ENCODE results near the gene RGPD8.
A peak's percentile ranks its signal among the peaks of the same experiment; 100 is the strongest.
"Not testable (repeated sequence)": the region's sequence is repeated elsewhere in the genome, so short reads cannot be mapped to it uniquely, and the experiment has no call there.

RGPD8 gene

GRCh38 chr2:112437405-112437831 lies 4.0 kb upstream of the RGPD8 start:
- intact Hi-C loops (cut with DNase I), result loop anchor here (5.0 kb wide), 1 partner anchor 180 kb away; the partner anchor contains the start of gene ZC3H8
- peak in 1 of 42 donors; percentile 18 for DNase-seq

DNA sequence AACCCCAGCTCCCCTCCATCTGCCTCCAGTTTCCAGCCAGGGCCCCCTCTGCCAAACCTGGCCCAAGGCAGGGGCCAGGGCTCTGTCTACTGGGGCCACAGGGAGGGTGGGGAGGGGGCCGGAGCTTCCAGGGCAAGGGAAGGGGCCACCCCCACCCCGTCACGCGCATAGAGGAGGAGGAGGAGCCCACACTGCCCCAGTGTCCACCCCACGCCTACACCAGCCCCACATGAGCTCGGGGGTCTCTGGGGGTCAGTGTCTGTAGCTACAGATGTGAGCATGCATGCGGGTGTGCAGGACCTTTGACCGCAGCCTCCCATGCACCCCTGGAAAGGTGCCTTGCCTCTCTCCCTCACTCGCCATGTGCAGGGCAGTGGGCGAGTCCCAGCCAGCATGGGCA lies 3.5 kb upstream of the RGPD8 start:
- DNase-seq, result peak in 1 of 42 donors; percentile 13
- intact Hi-C loops (cut with DNase I), result loop anchor here (5.0 kb wide), 1 partner anchor 180 kb away; the partner anchor contains the start of gene ZC3H8

- not testable (repeated sequence) for DNase-seq
- intact Hi-C loops (cut with DNase I), result loop anchor here (5.0 kb wide), 1 partner anchor 179 kb away; the partner anchor contains the start of gene ZC3H8
Measured at GRCh38 chr2:112435716-112436431, 2.4 kb upstream of the RGPD8 start.

GRCh38 chr2:112434890-112435715 lies 1.7 kb upstream of the RGPD8 start:
- DNase-seq, result peak in 1 of 42 donors; percentile 25
- intact Hi-C loops (cut with DNase I), result loop anchor here (5.0 kb wide), 1 partner anchor 178 kb away; the partner anchor contains the start of gene ZC3H8

- intact Hi-C loops (cut with DNase I), result no loop called here
- DNase-seq, result peak in 3 of 42 donors; percentile 4 to 43 (median 11)
Measured at GRCh38 chr2:112433932-112434730, 686 bp upstream of the RGPD8 start.

GRCh38 chr2:112432735-112433479 lies 538 bp downstream of the RGPD8 start:
- intact Hi-C loops (cut with DNase I), result not testable (repeated sequence)

GRCh38 chr2:112432390-112432734 lies 1.1 kb downstream of the RGPD8 start:
- intact Hi-C loops (cut with DNase I); DNase-seq: not testable (repeated sequence)

More at GRCh38 chr2:112432735-112433479, 538 bp downstream of the RGPD8 start:
- peak in 21 of 42 donors; percentile 7 to 61 (median 32) for DNase-seq

- DNase-seq; intact Hi-C loops (cut with DNase I): not testable (repeated sequence)
Measured at GRCh38 chr2:112431587-112432295, 1.7 kb downstream of the RGPD8 start.

- DNase-seq; intact Hi-C loops (cut with DNase I): not testable (repeated sequence)
Measured at GRCh38 chr2:112424553-112424952, 8.9 kb downstream of the RGPD8 start.

GRCh38 chr2:112416860-112417259 lies 16.6 kb downstream of the RGPD8 start:
- DNase-seq; intact Hi-C loops (cut with DNase I): not testable (repeated sequence)

- intact Hi-C loops (cut with DNase I); DNase-seq: not testable (repeated sequence)
Measured at GRCh38 chr2:112360055-112360454, 73.4 kb downstream of the RGPD8 start.

DNA sequence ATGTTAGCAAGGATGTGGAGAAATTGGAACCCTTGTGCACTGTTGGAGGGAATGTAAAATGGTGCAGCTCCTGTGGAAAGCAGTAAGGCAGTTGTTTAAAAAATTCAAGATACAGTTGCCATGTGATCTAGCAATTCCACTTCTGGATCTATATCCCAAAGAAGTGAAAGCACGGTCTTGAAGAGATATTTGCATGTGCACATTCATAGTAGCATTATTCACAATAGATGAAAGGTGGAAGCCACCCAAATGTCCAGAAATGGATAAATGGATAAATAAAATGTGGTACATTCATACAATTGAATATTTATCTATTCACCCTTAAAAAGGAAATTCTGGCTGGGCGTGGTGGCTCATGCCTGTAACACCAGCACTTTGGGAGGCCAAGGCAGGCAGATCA lies 79.1 kb downstream of the RGPD8 start:
- intact Hi-C loops (cut with DNase I); DNase-seq: not testable (repeated sequence)

DNA sequence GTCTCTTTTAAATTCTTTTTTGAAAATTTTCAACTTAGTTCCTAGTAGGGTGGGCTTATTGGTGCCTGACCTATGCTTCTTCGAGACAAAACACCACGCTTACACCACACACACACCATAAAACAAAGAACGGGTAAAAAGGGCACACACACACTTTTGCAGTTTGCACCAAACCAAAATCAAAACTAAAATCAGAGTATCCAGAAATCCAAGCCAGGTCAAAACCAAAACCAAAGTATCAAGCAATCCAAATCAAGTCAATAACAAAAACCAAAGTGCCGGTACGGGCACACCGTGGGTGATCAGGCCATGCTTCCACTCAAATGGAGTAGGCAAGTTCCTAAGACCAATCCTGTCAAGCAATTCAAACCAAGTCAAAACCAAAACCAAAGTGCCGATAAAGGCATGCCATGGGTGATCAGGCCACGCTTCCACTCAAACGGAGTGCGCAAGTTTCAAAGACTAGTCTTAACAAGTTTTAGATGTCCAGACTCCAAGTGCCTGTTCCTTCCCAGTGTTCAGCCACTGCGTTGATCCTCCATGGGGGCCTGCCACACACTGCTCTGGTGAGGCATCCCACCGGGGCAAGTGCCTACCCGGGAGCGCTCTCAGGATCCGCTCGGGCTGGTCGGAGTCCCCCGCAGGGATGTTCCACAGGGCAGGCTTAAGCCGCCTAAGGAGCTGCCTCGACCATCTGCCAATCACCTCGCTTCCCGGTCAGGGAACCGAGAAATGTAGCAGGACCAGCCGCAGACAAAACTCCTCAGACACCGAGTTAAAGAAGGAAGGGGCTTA lies 80.4 kb downstream of the RGPD8 start:
- intact Hi-C loops (cut with DNase I); DNase-seq: not testable (repeated sequence)

DNA sequence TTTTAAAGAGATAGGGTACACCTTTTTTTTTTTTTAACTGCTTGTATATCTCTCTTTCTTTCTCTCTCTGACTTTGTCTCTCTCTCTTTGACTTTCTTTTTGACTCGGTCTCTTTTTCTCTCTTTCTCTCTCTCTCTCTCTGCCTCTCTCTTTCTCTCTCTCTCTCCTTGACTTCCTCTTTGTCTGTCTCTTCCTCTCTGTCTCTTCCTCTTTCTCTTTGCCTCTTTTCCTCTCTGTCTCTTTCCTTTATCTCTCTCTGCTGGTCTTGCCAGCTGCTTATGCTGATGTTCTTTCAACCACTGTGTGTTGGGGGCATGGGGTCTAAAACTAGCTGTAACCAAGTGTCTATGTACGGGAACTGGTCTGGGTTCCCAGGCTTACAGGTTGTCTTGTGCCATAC lies 81.2 kb downstream of the RGPD8 start:
- intact Hi-C loops (cut with DNase I); DNase-seq: not testable (repeated sequence)

- DNase-seq, result no peak
- intact Hi-C loops (cut with DNase I), result no loop called here
Measured at GRCh38 chr2:112345030-112346027, 88.1 kb downstream of the RGPD8 start.
